ENCODE results near the gene LGALSL. TPM values are rescaled to one million over a fixed set of nuclear protein-coding genes. Genes with fewer than 3 reads are reported as not detected.

Gene LGALSL
- total RNA-seq, 2 experiments from 2014 or later = 3.2 to 4.5 TPM

DNA sequence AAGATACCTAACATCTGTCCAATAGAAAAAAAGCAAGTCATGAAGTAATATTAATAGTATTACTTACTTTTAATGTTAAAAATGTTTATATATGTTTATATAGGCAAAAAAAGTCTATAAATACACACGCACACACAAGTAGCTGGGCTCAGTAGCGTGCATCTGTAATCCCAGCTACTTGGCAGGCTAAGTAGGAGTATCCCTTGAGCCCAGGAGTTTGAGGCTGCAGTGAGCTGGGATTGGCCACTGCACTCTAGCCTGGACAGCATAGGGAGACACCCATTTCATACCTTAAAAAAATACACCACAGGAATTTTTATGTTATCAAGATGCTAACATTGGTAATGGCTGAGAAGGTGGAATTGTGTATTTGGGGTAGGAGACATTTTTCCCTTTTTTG lies 52.7 kb downstream of the LGALSL start:
- no peak for DNase-seq (ENCODE audit: low spot score)
- no peak for TF ChIP-seq EZH2phosphoT487 (IDR thresholded peaks at IDR 0.05; ENCODE audit: borderline replicate concordance, low read depth, low read length)
- TF ChIP-seq, protein P1, sequence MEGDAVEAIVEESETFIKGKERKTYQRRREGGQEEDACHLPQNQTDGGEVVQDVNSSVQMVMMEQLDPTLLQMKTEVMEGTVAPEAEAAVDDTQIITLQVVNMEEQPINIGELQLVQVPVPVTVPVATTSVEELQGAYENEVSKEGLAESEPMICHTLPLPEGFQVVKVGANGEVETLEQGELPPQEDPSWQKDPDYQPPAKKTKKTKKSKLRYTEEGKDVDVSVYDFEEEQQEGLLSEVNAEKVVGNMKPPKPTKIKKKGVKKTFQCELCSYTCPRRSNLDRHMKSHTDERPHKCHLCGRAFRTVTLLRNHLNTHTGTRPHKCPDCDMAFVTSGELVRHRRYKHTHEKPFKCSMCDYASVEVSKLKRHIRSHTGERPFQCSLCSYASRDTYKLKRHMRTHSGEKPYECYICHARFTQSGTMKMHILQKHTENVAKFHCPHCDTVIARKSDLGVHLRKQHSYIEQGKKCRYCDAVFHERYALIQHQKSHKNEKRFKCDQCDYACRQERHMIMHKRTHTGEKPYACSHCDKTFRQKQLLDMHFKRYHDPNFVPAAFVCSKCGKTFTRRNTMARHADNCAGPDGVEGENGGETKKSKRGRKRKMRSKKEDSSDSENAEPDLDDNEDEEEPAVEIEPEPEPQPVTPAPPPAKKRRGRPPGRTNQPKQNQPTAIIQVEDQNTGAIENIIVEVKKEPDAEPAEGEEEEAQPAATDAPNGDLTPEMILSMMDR (conservative IDR thresholded peaks at IDR 0.05; ENCODE audit: low read length) = no peak
- ChIA-PET CTCF (ENCODE audit: unreplicated experiment) (no interaction called here), POLR2A (no interaction called here)
- no peaks in the 10 kb centered on the region for H3K9me3 ChIP-seq (ENCODE audit: low read length)
- H3K9me2 ChIP-seq (ENCODE audit: insufficient read depth, low read length) = no peaks in the 10 kb centered on the region
- no peak overlapping the region for H3K27ac ChIP-seq (ENCODE audit: low read depth, low read length, poor library complexity, severe bottlenecking)
- intact Hi-C loops (cut with micrococcal nuclease; ENCODE audit: unreplicated experiment) = no loop called here
- H3K79me2 ChIP-seq (ENCODE audit: insufficient read depth, low read depth, low read length) = no peaks in the 10 kb centered on the region
- no peaks in the 10 kb centered on the region for H3K36me3 ChIP-seq (ENCODE audit: insufficient read depth, low read length)
- no peaks in the 10 kb centered on the region for H4K20me1 ChIP-seq (ENCODE audit: insufficient read depth, low read length)
- no peaks in the 10 kb centered on the region for H3K4me1 ChIP-seq (ENCODE audit: insufficient read depth, low read length, poor library complexity, severe bottlenecking)
- H3K4me3 ChIP-seq (ENCODE audit: low read depth, low read length, poor library complexity, severe bottlenecking) = no peak overlapping the region
- no peak overlapping the region for H2AFZ ChIP-seq (ENCODE audit: low read length)
- BruUV-seq (replicated peaks) = no TSS peak
- H3K4me2 ChIP-seq (ENCODE audit: low read length) = no peak overlapping the region

Other genes with a start within 250 kb of the LGALSL start
- gene AFTPH, start 70.2 kb downstream of the LGALSL start, total RNA-seq (2014; rRNA removed; shearing (Covaris generic)) = 39.0 and 40.6 TPM in 2 replicates
- gene AFTPH, start 70.2 kb downstream of the LGALSL start, total RNA-seq (2022) = 30.0 and 34.7 TPM in 2 replicates
- gene SERTAD2, start 199.8 kb downstream of the LGALSL start, total RNA-seq (2014; rRNA removed; shearing (Covaris generic)) = 10.7 and 11.5 TPM in 2 replicates
- gene SERTAD2, start 199.8 kb downstream of the LGALSL start, total RNA-seq (2022) = 53.2 and 54.5 TPM in 2 replicates

Data from OCI-LY7 (cell line).